Ascending aorta (tissue), 2 donors: ENCODE measurements around the gene PTK6. TPM values are rescaled to one million over a fixed set of nuclear protein-coding genes. Genes with fewer than 3 reads are reported as not detected.

Experiments
- DNase-seq, 2 donors: peaks; one replicate each; pipeline ENCODE4 v3.0.0-alpha.2; 2019; ENCODE audit warnings: low spot score in 2 of 2
- H3K27ac ChIP-seq, 2 donors: fragments of 200-600 bp; sonication (generic); one replicate each; pipeline ENCODE4 v1.5.1; 2016 to 2017; ENCODE audit warnings: mild to moderate bottlenecking in 1 of 2
- H3K27me3 ChIP-seq: fragments of 200-600 bp; sonication (generic); one replicate; pipeline ENCODE4 v1.5.1; 2017
- H3K36me3 ChIP-seq, 2 donors: fragments of 200-600 bp; sonication (generic); one replicate each; pipeline ENCODE4 v1.5.1; 2016
- H3K4me1 ChIP-seq, 2 donors: fragments of 200-600 bp; sonication (generic); one replicate each; pipeline ENCODE4 v1.5.1; 2016 to 2017; ENCODE audit warnings: mild to moderate bottlenecking in 1 of 2
- H3K4me3 ChIP-seq, 2 donors: fragments of 200-600 bp; sonication (generic); one replicate each; pipeline ENCODE4 v1.5.1; 2016 to 2017; ENCODE audit warnings: mild to moderate bottlenecking in 1 of 2
- H3K9me3 ChIP-seq, 2 donors: fragments of 200-600 bp; sonication (generic); one replicate each; pipeline ENCODE4 v1.5.1; 2016
- intact Hi-C: fragments of 100-400 bp; cut with DNase I; formaldehyde crosslinking; loops from one replicate; pipeline ENCODE4 v1.15.1; 2023
- total RNA-seq: library from RNA; depleted of rRNA; stranded (reverse); fragments of >200 nt; gene quantifications from one replicate; pipeline ENCODE4 v1.1.0, GENCODE V29; 2016
- TF ChIP-seq, protein P1 (sequence below), 3 experiments: fragments of 200-600 bp in 2 of 3; fragments of 450-650 bp in 1 of 3; sonication (generic) in 2 of 3; IDR thresholded peaks; one replicate each; pipeline ENCODE4 v1.5.1; 2016 to 2019; ENCODE audit warnings: antibody characterized with exemption in 3 of 3, mild to moderate bottlenecking in 1 of 3, moderate library complexity in 1 of 3

Gene PTK6
- total RNA-seq, 1 donor from 2014 or later, result not detected

GRCh38 chr20:63499338-63499969 lies 37.7 kb downstream of the PTK6 start:
- no peaks in the 10 kb centered on the region for H3K9me3 ChIP-seq
- peaks cover 9% of the 10 kb centered on the region for H3K27me3 ChIP-seq
- DNase-seq, result no peak
- TF ChIP-seq, protein P1, sequence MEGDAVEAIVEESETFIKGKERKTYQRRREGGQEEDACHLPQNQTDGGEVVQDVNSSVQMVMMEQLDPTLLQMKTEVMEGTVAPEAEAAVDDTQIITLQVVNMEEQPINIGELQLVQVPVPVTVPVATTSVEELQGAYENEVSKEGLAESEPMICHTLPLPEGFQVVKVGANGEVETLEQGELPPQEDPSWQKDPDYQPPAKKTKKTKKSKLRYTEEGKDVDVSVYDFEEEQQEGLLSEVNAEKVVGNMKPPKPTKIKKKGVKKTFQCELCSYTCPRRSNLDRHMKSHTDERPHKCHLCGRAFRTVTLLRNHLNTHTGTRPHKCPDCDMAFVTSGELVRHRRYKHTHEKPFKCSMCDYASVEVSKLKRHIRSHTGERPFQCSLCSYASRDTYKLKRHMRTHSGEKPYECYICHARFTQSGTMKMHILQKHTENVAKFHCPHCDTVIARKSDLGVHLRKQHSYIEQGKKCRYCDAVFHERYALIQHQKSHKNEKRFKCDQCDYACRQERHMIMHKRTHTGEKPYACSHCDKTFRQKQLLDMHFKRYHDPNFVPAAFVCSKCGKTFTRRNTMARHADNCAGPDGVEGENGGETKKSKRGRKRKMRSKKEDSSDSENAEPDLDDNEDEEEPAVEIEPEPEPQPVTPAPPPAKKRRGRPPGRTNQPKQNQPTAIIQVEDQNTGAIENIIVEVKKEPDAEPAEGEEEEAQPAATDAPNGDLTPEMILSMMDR (IDR thresholded peaks at IDR 0.05), result no peak
- intact Hi-C loops, result no loop called here
- H3K36me3 ChIP-seq, result no peaks in the 10 kb centered on the region
- peaks cover 0 to 7% of the 10 kb centered on the region in 2 donors for H3K4me1 ChIP-seq
- no peak overlapping the region for H3K27ac ChIP-seq
- H3K4me3 ChIP-seq, result peak overlapping the region; percentile 53 to 55

- intact Hi-C loops, result no loop called here
- Histone ChIP-seq H3K27me3 (peaks cover 9% of the 10 kb centered on the region), H3K9me3 (no peaks in the 10 kb centered on the region), H3K4me1 (peaks cover 0 to 7% of the 10 kb centered on the region in 2 donors), H3K27ac (no peak within 1 kb of the TSS), H3K4me3 (peak within 1 kb of the TSS; percentile 53 to 55), H3K36me3 (no peaks in the 10 kb centered on the region)
- no peak for DNase-seq
- TF ChIP-seq, protein P1 (IDR thresholded peaks at IDR 0.05), result peak in 1 of 3 experiments; percentile 7
Measured at GRCh38 chr20:63498960-63499337, 38.2 kb downstream of the PTK6 start, which contains the start of gene EEF1A2. Gene EEF1A2 (minus strand): TSS chr20:63499083. CDS start chr20:63497763, 1,320 bp downstream.

- Histone ChIP-seq H3K9me3 (no peaks in the 10 kb centered on the region), H3K27me3 (peaks cover 9% of the 10 kb centered on the region), H3K4me3 (peak overlapping the region; percentile 53 to 55), H3K27ac (no peak overlapping the region), H3K4me1 (peaks cover 0 to 7% of the 10 kb centered on the region in 2 donors), H3K36me3 (no peaks in the 10 kb centered on the region)
- TF ChIP-seq, protein P1 (IDR thresholded peaks at IDR 0.05), result no peak
- intact Hi-C loops, result no loop called here
- no peak for DNase-seq
Measured at GRCh38 chr20:63497946-63498935, 38.9 kb downstream of the PTK6 start.

DNA sequence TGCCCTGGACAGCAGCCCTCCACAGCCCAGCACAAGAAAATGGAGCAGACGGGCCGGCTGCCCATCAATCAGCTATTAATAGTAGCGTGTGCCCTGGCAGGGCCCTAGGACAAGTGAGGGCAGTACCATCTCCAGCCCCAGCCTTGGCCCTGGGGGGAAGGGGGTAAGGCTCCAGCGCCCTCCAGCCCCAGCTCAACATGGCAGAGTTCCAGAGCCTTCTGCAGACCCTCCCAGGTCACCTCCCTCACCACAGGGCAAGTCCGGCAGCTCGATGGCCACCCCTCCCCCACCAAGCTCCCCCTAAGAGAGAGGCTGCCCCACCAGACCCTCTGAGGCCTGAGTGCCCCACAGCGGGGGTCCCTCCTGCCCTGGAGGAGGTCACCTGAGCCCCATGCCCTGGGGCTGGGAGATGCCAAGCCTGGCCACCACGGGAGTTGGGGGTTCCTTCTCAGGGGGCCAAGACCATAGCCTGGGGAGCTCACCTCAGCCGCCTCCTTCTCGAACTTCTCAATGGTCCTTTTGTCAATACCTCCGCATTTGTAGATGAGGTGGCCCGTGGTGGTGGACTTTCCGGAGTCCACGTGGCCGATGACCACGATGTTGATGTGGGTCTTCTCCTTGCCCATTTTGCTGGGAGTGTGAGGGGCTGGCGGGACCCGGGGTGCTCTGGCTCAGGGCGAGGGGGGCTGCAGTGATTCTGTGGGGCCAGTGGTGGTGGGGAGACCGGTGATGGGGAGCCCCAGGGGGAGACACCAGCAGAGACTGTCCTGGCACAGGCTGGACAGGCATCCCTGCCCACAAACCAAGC lies 39.8 kb downstream of the PTK6 start:
- Histone ChIP-seq H3K27ac (no peak overlapping the region), H3K4me1 (peaks cover 0 to 7% of the 10 kb centered on the region in 2 donors), H3K36me3 (no peaks in the 10 kb centered on the region), H3K4me3 (peak overlapping the region in 1 of 2 donors; percentile 55), H3K27me3 (peaks cover 9% of the 10 kb centered on the region), H3K9me3 (no peaks in the 10 kb centered on the region)
- TF ChIP-seq, protein P1 (IDR thresholded peaks at IDR 0.05), result no peak
- intact Hi-C loops, result no loop called here
- DNase-seq, result no peak

- H3K36me3 ChIP-seq, result no peaks in the 10 kb centered on the region
- peaks cover 9% of the 10 kb centered on the region for H3K27me3 ChIP-seq
- H3K27ac ChIP-seq, result no peak overlapping the region
- no peaks in the 10 kb centered on the region for H3K9me3 ChIP-seq
- intact Hi-C loops, result loop anchor here (1.0 kb wide), 1 partner anchor 24 kb away; the partner anchor contains the start of gene PPDPF
- peak overlapping the region; percentile 35 to 47 for H3K4me3 ChIP-seq
- TF ChIP-seq, protein P1 (IDR thresholded peaks at IDR 0.05), result no peak
- H3K4me1 ChIP-seq, result peaks cover 0 to 7% of the 10 kb centered on the region in 2 donors
- DNase-seq, result no peak
Measured at GRCh38 chr20:63496596-63497120, 40.5 kb downstream of the PTK6 start.
